ENCODE results near the gene PPIP5K1.

- TF ChIP-seq POLR2A (IDR thresholded peaks at IDR 0.05; ENCODE audit: low read depth, low read length) (no peak), POLR2AphosphoS5 (IDR thresholded peaks at IDR 0.05; ENCODE audit: low read depth, low read length) (no peak), TAF1 (IDR thresholded peaks at IDR 0.05; ENCODE audit: borderline replicate concordance, low read depth, low read length) (no peak)
Observed at GRCh38 chr15:43488790-43489189, 101.2 kb downstream of the PPIP5K1 start.

Measured in GM12892 (cell line).